ENCODE results near the gene FBXW7. TPM values are rescaled to one million over a fixed set of nuclear protein-coding genes. Genes with fewer than 3 reads are reported as not detected.
A peak's percentile ranks its signal among the peaks of the same experiment; 100 is the strongest.

Gene FBXW7
- total RNA-seq, 1 donor from 2014 or later = 47.2 TPM

DNA sequence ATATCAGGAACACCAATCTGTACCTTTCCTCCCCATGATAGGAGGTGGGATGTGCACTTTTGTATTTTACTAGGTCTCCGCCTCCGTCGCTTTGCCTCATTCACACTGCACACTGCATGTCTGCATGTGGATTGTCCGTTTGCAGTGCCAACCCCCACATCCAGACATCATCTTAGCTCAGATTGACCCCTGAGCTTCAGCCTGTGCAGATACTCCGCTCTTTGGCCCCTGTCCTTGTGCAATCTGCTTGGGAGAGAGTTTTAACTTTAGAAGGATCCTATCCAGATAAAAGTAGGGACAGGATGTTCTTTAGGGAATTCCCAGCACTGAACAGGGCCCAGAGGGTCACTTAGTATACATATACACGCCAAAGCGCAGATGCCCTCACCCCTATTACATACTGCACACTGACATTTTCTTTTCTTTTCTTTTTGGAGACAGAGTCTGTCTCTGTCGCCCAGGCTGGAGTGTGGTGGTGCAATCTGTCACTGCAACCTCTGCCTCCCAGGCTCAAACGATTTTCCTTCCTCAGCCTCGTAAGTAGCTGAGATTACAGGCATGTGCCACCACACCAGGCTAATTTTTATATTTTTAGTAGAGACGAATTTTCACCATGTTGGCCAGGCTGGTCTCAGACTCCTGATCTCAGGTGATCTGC lies 43.3 kb upstream of the FBXW7 start:
- TF ChIP-seq CTCF (IDR thresholded peaks at IDR 0.05) = no peak
- no peak overlapping the region for H3K27ac ChIP-seq
- DNase-seq (no peak), ATAC-seq (no peak)
- no peaks in the 10 kb centered on the region for H3K9me3 ChIP-seq
- H3K27me3 ChIP-seq = no peaks in the 10 kb centered on the region
- intact Hi-C loops (cut with DNase I) = no loop called here
- H3K4me3 ChIP-seq = no peak overlapping the region
- no peaks in the 10 kb centered on the region for H3K4me1 ChIP-seq
- no peaks in the 10 kb centered on the region for H3K36me3 ChIP-seq

- Histone ChIP-seq H3K4me1 (no peaks in the 10 kb centered on the region), H3K36me3 (no peaks in the 10 kb centered on the region), H3K4me3 (no peak overlapping the region), H3K9me3 (no peaks in the 10 kb centered on the region), H3K27me3 (no peaks in the 10 kb centered on the region), H3K27ac (no peak overlapping the region)
- ATAC-seq (no peak), DNase-seq (no peak)
- intact Hi-C loops (cut with DNase I) = no loop called here
- no peak for TF ChIP-seq CTCF (IDR thresholded peaks at IDR 0.05)
Measured at GRCh38 chr4:152578670-152579069, 42.8 kb upstream of the FBXW7 start.

DNA sequence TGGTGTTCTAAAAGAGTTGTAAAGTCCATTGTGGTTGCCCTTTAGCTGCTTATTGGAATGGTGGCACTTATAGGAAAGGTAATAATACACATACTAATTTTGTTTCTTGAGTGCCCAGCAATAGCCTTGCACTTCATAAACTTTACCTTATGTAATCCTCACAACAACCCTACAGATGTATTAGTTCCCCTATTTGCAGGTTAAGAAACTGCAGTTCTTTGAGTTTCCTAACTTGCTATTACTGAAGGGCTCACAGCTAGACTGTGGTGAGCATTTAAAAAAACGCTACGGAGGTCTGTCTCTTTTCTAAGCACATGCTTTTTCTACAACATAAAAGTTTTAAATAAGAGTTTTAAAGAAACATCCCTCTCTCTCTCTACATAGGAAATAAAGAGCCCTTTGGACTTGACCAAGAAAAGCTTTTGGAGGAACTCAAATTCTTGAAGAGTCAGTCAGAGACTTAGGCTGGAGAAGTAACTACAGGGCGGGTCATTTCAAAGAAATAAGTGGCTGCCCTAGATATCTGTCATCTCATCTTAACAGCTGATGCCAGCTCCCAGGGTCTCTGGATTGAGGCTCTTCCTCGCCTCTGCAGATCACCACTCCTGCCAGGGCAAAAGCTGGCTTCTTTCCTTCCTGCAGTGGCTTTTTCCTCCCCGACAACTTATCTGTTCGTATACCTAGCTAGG lies 42.0 kb upstream of the FBXW7 start:
- DNase-seq (no peak), ATAC-seq (peak; percentile 62)
- no peaks in the 10 kb centered on the region for H3K4me1 ChIP-seq
- H3K27ac ChIP-seq = no peak overlapping the region
- H3K9me3 ChIP-seq = no peaks in the 10 kb centered on the region
- H3K36me3 ChIP-seq = no peaks in the 10 kb centered on the region
- no peaks in the 10 kb centered on the region for H3K27me3 ChIP-seq
- H3K4me3 ChIP-seq = no peak overlapping the region
- intact Hi-C loops (cut with DNase I) = no loop called here
- TF ChIP-seq CTCF (IDR thresholded peaks at IDR 0.05) = no peak

GRCh38 chr4:152575533-152575932 lies 39.6 kb upstream of the FBXW7 start:
- TF ChIP-seq CTCF (IDR thresholded peaks at IDR 0.05) = no peak
- H3K4me1 ChIP-seq = no peaks in the 10 kb centered on the region
- no peaks in the 10 kb centered on the region for H3K9me3 ChIP-seq
- no peak for ATAC-seq
- H3K27me3 ChIP-seq = no peaks in the 10 kb centered on the region
- no peak overlapping the region for H3K4me3 ChIP-seq
- DNase-seq = no peak
- intact Hi-C loops (cut with DNase I) = no loop called here
- no peak overlapping the region for H3K27ac ChIP-seq
- H3K36me3 ChIP-seq = no peaks in the 10 kb centered on the region

DNA sequence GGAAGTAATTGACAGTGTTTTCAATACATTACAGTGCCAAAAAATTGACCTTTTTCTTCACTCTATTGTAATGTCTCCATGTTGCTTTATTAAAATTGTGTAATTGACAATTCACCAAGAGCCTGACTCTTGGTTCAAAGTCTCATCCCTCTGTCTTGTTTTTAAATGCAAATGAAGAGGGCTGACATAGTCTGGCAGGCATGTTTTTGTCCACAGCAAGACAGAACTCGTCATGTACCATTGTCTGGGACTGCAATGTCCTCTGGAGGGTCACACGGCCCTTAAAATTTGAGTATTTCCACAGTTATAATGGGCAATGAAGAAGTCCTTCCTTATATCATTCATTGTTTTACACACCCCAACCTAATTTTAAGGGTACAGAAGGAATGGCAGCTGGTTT lies 38.0 kb upstream of the FBXW7 start:
- H3K27ac ChIP-seq = no peak overlapping the region
- H3K9me3 ChIP-seq = no peaks in the 10 kb centered on the region
- no peaks in the 10 kb centered on the region for H3K36me3 ChIP-seq
- H3K4me3 ChIP-seq = no peak overlapping the region
- DNase-seq = no peak
- no peaks in the 10 kb centered on the region for H3K27me3 ChIP-seq
- intact Hi-C loops (cut with DNase I) = no loop called here
- no peak for TF ChIP-seq CTCF (IDR thresholded peaks at IDR 0.05)
- no peak for ATAC-seq
- H3K4me1 ChIP-seq = no peaks in the 10 kb centered on the region

Data from upper lobe of right lung (tissue), 1 donor.